ENCODE data around the gene AQP3. TPM values are rescaled to one million over a fixed set of nuclear protein-coding genes. Genes with fewer than 3 reads are reported as not detected.
A peak's percentile ranks its signal among the peaks of the same experiment; 100 is the strongest.
"Not testable (repeated sequence)": the region's sequence is repeated elsewhere in the genome, so short reads cannot be mapped to it uniquely, and the experiment has no call there.

The AQP3 gene
- total RNA-seq: 100 to 1,000 TPM; 206 to 225 TPM
- total RNA-seq: 148 to 157 reads per million in 2 donors

DNA sequence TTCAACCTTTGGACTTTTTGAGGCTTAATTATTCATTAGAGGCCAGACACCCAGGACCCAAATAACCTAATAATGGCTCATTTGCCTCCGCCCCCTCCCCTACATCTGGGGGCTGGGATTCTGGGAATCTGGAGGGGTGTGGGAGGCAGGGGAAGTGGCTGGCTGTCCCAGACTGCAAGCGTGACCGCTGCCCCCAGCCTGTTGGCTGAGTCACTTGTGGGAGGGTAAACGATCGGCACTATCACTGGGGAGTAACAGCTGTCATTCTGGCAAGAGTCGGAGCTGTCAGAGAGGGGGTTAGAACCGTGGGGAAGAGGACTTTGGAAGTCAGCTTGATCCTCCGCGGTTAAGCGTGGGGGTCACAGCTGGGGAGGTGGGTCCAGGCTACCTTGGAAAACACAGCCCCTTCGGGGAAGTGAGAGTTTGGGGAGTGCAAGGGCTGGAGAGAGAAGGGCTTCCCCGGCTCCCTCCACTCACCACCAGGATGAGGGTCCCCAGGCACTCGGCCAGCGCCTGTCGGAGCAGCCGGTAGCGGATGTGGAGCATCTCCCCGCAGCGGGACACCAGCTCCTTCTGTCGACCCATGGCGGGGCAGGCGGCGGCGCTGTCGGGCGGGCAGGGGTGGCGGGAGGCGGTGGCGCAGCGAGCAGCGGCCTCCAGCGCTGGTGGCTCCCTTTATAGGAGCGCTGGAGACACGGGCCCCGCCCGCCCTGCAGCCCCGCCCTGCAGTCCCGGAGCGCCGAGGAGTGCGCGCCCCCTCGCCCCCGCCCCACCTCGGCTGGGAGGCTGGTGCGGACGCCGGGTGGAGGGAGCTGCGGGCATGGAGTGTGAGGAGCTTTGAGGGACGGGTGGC lies at the start of gene AQP3:
AQP3 (minus strand) TSS at position 648 of the 853 bp plus-strand sequence; CDS start at position 585, 63 bp downstream.
- DNase-seq (peak; percentile 69 to 71 (median 70)), ATAC-seq (peak; percentile 59)
- Mint-ChIP-seq H3K4me1 (peaks cover 41% of the 10 kb centered on the region), H3K27ac (peak within 1 kb of the TSS; percentile 99), H3K36me3 (ENCODE audit: low read depth) (peaks cover 2% of the 10 kb centered on the region), H3K4me3 (peak within 1 kb of the TSS; percentile 97), H3K27me3 (no peaks in the 10 kb centered on the region)
- no peaks in the 10 kb centered on the region for H3K9me3 ChIP-seq (ENCODE audit: control insufficient read depth, low read length, poor library complexity, severe bottlenecking)

DNA sequence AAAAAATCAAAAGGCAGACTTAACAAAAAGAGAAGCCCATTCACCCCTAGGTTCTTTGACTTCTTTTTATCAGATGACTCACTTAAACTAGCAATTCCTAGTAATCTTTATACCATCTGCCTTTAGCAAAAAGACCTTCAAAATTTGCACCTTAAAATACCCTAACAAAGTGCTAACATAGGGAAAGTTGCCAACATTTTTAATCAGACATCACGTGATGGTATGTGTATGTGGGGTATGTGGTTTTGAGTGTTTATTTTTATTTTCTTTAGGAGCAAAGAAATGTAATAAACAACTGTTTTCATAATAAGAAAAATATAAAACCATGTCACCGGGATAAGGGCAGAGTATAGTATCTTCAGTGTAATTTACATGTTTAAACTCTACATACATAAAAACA lies 46.4 kb upstream of the AQP3 start:
- H3K27ac Mint-ChIP-seq; DNase-seq; ATAC-seq; H3K4me1 Mint-ChIP-seq; H3K4me3 Mint-ChIP-seq; H3K36me3 Mint-ChIP-seq (ENCODE audit: low read depth); H3K9me3 ChIP-seq (ENCODE audit: control insufficient read depth, low read length, poor library complexity, severe bottlenecking): not testable (repeated sequence)
- H3K27me3 Mint-ChIP-seq: peaks cover 16% of the 10 kb centered on the region

DNA sequence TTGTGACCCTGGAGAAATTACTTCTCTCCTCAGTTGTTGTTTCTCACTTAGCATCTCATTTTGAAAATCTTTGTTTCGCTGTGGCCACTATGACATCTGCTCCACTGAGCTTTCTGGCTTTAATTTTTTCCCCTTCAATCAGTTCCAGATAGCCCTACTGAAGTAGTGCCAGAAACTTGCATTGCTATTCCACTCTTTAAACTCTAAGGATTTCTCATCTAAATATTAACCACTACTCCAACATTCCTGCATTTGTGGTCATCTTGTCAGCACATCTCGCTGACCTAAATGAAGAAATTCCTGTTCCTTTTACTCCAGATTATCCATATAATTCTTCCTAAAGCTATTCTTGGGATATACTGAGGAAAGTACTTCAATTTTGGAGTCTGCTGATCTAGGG lies 41.7 kb upstream of the AQP3 start:
- DNase-seq (no peak), ATAC-seq (no peak)
- H3K27ac Mint-ChIP-seq: no peak overlapping the region
- H3K9me3 ChIP-seq (ENCODE audit: control insufficient read depth, low read length, poor library complexity, severe bottlenecking): no peaks in the 10 kb centered on the region
- H3K27me3 Mint-ChIP-seq: peaks cover 26% of the 10 kb centered on the region
- H3K36me3 Mint-ChIP-seq (ENCODE audit: low read depth): peaks cover 7% of the 10 kb centered on the region
- no peak overlapping the region for H3K4me3 Mint-ChIP-seq
- H3K4me1 Mint-ChIP-seq: peaks cover 4% of the 10 kb centered on the region

DNA sequence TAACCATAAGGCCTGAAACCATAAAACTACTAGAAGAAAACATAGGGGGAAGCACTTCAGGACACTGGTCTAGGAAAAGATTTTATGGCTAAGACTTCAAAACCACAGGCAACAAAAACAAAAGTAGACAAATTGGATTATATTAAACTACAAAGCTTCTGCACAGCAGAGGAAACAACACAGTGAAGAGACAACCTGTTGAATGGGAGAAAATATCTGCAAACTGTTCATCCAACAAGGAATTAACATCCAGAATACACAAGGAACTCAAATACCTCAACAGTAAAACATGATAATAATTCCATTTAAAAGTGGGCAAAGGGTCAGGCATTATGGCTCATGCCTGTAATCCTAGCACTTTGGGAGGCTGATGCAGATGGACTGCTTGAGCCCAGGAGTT lies 37.9 kb upstream of the AQP3 start:
- not testable (repeated sequence) for H3K9me3 ChIP-seq (ENCODE audit: control insufficient read depth, low read length, poor library complexity, severe bottlenecking); DNase-seq; H3K36me3 Mint-ChIP-seq (ENCODE audit: low read depth); ATAC-seq; H3K4me1 Mint-ChIP-seq; H3K27ac Mint-ChIP-seq; H3K4me3 Mint-ChIP-seq
- peaks cover 19% of the 10 kb centered on the region for H3K27me3 Mint-ChIP-seq

- no peak overlapping the region for H3K4me3 Mint-ChIP-seq
- H3K27ac Mint-ChIP-seq: no peak overlapping the region
- no peak for ATAC-seq
- H3K27me3 Mint-ChIP-seq: no peaks in the 10 kb centered on the region
- H3K4me1 Mint-ChIP-seq: peaks cover 2% of the 10 kb centered on the region
- no peaks in the 10 kb centered on the region for H3K9me3 ChIP-seq (ENCODE audit: control insufficient read depth, low read length, poor library complexity, severe bottlenecking)
- no peak for DNase-seq
- no peaks in the 10 kb centered on the region for H3K36me3 Mint-ChIP-seq (ENCODE audit: low read depth)
Observed at GRCh38 chr9:33480976-33481375, 33.6 kb upstream of the AQP3 start.

DNA sequence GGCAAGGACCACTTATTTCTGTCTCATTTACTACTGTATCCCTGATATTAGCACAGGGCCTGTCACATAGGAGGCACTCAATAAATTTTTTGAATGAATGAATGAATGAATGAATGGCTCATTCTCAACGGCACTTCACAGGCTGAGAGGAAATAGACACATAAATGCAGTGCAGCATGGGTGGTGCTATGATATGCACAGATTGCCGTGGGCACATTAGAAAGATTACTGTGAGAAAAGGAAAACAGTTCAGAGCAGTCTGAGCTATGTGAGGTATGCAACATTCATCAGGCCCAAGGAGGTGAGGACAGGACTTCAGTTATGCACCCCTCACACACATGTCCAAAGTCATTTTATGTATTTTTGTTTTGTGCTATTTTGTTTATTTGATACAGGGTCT lies 32.7 kb upstream of the AQP3 start:
- DNase-seq: no peak
- no peaks in the 10 kb centered on the region for H3K27me3 Mint-ChIP-seq
- no peaks in the 10 kb centered on the region for H3K36me3 Mint-ChIP-seq (ENCODE audit: low read depth)
- H3K9me3 ChIP-seq (ENCODE audit: control insufficient read depth, low read length, poor library complexity, severe bottlenecking): no peaks in the 10 kb centered on the region
- H3K4me3 Mint-ChIP-seq: no peak overlapping the region
- H3K27ac Mint-ChIP-seq: no peak overlapping the region
- peaks cover 2% of the 10 kb centered on the region for H3K4me1 Mint-ChIP-seq
- ATAC-seq: no peak

- peaks cover 17% of the 10 kb centered on the region for H3K4me1 Mint-ChIP-seq
- H3K9me3 ChIP-seq (ENCODE audit: control insufficient read depth, low read length, poor library complexity, severe bottlenecking): no peaks in the 10 kb centered on the region
- H3K27ac Mint-ChIP-seq: no peak overlapping the region
- no peaks in the 10 kb centered on the region for H3K27me3 Mint-ChIP-seq
- H3K4me3 Mint-ChIP-seq: no peak overlapping the region
- H3K36me3 Mint-ChIP-seq (ENCODE audit: low read depth): peaks cover 4% of the 10 kb centered on the region
- ATAC-seq: no peak
- DNase-seq: no peak
Observed at GRCh38 chr9:33476503-33476902, 29.1 kb upstream of the AQP3 start.

- no peaks in the 10 kb centered on the region for H3K9me3 ChIP-seq (ENCODE audit: control insufficient read depth, low read length, poor library complexity, severe bottlenecking)
- ATAC-seq (no peak), DNase-seq (no peak)
- H3K36me3 Mint-ChIP-seq (ENCODE audit: low read depth): peaks cover 7% of the 10 kb centered on the region
- H3K27me3 Mint-ChIP-seq: no peaks in the 10 kb centered on the region
- no peak overlapping the region for H3K4me3 Mint-ChIP-seq
- H3K27ac Mint-ChIP-seq: no peak overlapping the region
- peaks cover 20% of the 10 kb centered on the region for H3K4me1 Mint-ChIP-seq
Observed at GRCh38 chr9:33475357-33475756, 28.0 kb upstream of the AQP3 start.

DNA sequence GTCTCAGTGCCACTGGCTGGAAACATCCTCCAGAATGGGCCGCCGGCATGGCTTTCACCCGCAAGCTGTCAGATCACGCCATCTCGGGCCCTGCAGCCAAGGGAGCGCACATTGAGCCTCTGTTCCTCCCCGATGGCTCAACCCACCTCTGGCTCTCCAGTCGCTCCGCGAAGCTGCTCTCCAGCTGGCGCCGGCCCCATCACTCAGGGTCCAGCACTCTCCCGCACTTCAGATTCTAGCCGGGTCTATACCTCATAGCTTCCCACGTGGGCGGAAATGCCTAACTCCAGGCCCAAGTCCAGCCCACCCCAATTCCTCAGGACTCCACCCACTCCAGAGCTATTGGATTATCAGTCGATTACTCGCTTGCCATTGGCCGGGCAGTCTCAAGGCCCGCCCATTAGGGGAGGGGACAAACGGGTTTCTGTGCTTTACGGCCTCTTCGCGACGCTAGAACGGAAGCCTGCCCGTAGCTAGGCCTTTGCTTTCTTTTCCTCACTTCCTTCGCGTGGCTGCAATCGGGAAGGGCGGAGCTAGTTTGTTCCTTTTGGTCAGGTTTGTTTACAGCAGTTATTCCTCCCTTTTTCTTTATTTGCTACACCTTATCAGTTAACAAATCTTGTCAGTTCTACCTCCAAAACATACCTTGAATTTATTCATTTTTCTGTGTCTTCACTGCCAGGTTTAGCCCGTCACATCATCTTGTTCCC lies 26.4 kb upstream of the AQP3 start, which contains the start of gene NOL6:
NOL6 (minus strand) TSS at position 282 of the 710 bp plus-strand sequence; CDS start at position 200, 82 bp downstream.
- Mint-ChIP-seq H3K4me3 (peak within 1 kb of the TSS; percentile 99), H3K4me1 (peaks cover 20% of the 10 kb centered on the region), H3K27ac (peak within 1 kb of the TSS; percentile 97), H3K36me3 (ENCODE audit: low read depth) (peaks cover 9% of the 10 kb centered on the region), H3K27me3 (no peaks in the 10 kb centered on the region)
- DNase-seq (peak; percentile 85 to 97 (median 95)), ATAC-seq (peak; percentile 99)
- H3K9me3 ChIP-seq (ENCODE audit: control insufficient read depth, low read length, poor library complexity, severe bottlenecking): no peaks in the 10 kb centered on the region

GRCh38 chr9:33472881-33473615 lies 25.7 kb upstream of the AQP3 start:
- no peaks in the 10 kb centered on the region for H3K9me3 ChIP-seq (ENCODE audit: control insufficient read depth, low read length, poor library complexity, severe bottlenecking)
- DNase-seq (no peak), ATAC-seq (no peak)
- Mint-ChIP-seq H3K4me1 (peaks cover 20% of the 10 kb centered on the region), H3K36me3 (ENCODE audit: low read depth) (peaks cover 12% of the 10 kb centered on the region), H3K27ac (peak overlapping the region; percentile 97), H3K4me3 (peak overlapping the region; percentile 99), H3K27me3 (no peaks in the 10 kb centered on the region)

GRCh38 chr9:33472171-33472880 lies 24.9 kb upstream of the AQP3 start:
- H3K27ac Mint-ChIP-seq: no peak overlapping the region

GRCh38 chr9:33471361-33471760 lies 24.0 kb upstream of the AQP3 start:
- ATAC-seq (no peak), DNase-seq (no peak)
- no peaks in the 10 kb centered on the region for H3K9me3 ChIP-seq (ENCODE audit: control insufficient read depth, low read length, poor library complexity, severe bottlenecking)
- Mint-ChIP-seq H3K4me3 (no peak overlapping the region), H3K36me3 (ENCODE audit: low read depth) (peaks cover 12% of the 10 kb centered on the region), H3K27me3 (no peaks in the 10 kb centered on the region), H3K27ac (peak overlapping the region; percentile 73), H3K4me1 (peaks cover 18% of the 10 kb centered on the region)

More at GRCh38 chr9:33472171-33472880, 24.9 kb upstream of the AQP3 start:
- Mint-ChIP-seq H3K36me3 (ENCODE audit: low read depth) (peaks cover 12% of the 10 kb centered on the region), H3K4me1 (peaks cover 20% of the 10 kb centered on the region), H3K4me3 (peak overlapping the region; percentile 99), H3K27me3 (no peaks in the 10 kb centered on the region)
- H3K9me3 ChIP-seq (ENCODE audit: control insufficient read depth, low read length, poor library complexity, severe bottlenecking): no peaks in the 10 kb centered on the region
- ATAC-seq (no peak), DNase-seq (no peak)
